NCI-H1105 treated with DMSO at 0.1 percent for 48 hours (cell line): Measurements from ENCODE around the gene CD300LG.
"Not testable (repeated sequence)": the region's sequence is repeated elsewhere in the genome, so short reads cannot be mapped to it uniquely, and the experiment has no call there.

Experiments
- DNase-seq: peaks from one replicate; lab custom pipeline; 2025; lab: John Stamatoyannopoulos, UW

Gene CD300LG

GRCh38 chr17:43879723-43880419, 32.9 kb downstream of the CD300LG start:
- DNase-seq, result no peak

DNA sequence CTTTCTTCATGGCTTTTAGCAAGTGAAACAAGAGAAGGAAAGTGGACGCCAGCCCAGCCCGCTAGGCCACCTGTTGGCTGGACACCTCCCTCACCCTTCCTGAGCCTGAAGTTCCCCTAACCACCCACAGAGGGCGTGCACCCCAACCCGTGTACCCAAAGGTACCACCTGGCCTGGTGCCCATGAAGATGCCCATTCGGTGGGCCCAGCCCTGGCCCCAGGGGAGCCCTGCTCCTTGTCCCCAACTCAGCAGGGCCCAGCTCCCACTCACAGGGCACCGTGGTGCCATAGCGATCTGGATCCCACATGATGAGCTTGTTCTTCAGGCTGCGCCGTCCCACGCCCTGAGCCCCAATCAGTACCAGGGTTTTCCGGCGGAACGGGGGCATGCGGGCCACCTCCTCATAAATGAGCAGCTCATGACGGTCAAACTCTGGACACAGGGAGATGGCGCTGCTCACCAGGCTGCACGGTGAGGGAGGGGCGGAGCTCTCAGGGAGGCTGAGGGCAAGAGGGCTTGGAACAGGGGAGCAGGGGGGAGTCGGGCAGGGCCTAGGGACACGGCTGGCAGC, 33.5 kb downstream of the CD300LG start:
- DNase-seq, result peak; percentile 4

DNA sequence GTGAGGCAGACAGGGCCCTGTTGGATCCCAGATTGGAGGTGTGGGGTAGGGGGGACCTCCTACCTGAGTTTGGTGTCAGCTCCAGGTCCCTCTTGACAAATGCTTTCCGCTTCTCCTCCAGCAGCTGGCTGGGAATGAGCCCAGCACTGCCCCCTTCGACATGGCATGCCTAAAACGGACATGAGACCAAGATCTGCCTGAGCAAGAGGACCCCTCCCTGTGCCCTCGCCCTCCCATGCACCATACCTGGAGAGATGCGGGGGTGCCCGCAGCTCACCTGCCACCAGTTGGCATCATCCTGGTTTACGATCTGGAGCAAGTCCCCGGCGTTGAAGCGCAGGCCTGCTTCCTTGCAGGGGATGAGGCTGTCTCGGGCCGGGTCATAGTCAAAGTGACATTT, 34.2 kb downstream of the CD300LG start:
- no peak for DNase-seq

DNA sequence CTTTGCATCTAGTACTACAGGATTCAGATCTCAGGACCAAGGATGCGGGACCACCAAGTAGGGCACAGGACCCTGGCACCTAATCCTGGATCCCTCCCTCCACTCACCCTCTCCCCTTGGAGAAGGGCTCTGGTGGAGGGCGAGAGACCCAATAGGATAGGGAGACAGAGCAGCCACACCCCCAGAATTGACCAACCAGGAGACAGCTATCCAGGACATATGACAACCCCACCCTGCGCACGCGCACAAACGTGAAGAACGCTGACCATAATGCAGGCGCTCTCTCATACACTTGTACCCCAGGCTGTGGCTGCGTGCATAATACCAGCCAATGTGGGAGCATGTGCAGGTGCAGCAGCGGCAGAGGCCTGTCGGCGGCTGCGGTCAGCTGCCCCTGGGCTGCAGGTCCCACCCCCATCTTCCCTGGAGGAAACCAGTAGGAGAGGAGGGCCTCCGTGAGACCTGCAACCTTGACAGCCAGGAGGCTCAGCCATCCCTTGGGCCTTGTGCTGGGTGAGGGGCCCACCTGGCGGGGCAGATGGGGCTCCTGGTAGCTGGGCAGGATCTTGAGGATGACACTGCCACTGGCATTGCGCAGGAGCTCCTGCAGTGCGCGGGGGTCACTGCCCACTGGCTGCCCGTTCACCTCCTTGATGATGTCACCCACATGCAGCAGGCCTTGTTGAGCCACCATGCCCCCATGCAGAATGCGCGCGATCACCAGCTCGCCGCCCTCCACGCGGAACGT, 35.0 kb downstream of the CD300LG start:
- DNase-seq, result no peak

- no peak for DNase-seq
Observed at GRCh38 chr17:43882761-43883415, 35.9 kb downstream of the CD300LG start.

GRCh38 chr17:43888548-43888947, 41.6 kb downstream of the CD300LG start:
- DNase-seq, result no peak

GRCh38 chr17:43890240-43890639, 43.3 kb downstream of the CD300LG start:
- no peak for DNase-seq

DNA sequence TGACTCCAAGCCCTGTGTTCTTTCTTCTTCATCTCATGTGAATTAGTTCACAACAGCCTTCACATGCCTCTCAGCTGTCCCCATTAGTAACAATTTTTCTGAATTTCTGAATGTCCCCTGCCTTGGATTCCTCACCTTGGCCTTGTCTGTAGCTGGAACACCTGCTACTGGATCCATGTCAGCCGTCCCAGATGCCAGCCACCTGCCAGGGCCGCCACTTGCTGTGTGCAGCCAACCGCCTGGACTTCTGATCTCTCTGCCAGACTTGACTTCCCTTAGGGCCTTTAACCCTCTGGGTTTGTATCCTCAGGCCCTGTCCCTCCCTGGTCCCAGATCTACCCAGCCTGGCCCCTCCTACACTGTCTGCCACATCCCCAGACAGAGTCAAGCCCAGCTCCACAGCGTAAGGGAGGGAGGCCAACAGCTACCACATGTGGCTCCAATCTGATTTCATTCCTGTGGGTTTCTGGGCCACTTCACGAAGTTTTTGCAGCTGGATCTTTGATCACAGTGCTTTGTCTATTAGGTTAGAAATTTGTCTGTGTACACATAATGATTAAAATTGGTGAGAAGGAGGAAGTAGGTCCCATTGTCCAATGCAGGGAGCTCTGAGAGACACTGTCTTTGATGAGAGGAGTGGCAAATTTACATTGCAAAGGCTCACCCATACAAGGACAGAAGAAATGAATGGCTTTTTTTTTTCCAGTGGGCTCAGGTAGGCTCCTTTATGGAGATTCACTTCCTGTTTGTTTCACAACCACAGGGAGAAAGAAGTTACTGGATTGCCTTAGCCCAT, 45.1 kb downstream of the CD300LG start:
- DNase-seq, result no peak

GRCh38 chr17:43892647-43892952, 45.6 kb downstream of the CD300LG start:
- DNase-seq, result no peak

GRCh38 chr17:43894494-43894893, 47.5 kb downstream of the CD300LG start:
- not testable (repeated sequence) for DNase-seq

DNA sequence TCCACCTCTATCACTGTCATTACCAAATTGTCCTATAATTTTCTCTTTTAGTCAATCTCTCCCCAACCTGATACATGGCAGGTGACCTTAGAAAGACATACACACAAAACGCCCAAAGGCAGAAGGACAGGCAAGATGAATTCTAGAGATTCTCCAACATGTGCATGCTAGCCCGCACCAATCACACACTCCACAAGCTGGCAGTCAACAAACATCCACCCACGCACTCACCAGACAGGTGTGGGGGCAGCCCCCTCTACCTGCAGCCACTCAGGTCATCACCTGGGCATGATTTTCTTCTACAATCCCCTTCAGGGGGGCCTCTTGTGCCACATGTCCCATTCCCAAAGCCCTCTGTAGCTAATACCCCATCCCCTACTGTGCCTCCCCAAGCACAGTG, 50.9 kb downstream of the CD300LG start:
- no peak for DNase-seq

DNA sequence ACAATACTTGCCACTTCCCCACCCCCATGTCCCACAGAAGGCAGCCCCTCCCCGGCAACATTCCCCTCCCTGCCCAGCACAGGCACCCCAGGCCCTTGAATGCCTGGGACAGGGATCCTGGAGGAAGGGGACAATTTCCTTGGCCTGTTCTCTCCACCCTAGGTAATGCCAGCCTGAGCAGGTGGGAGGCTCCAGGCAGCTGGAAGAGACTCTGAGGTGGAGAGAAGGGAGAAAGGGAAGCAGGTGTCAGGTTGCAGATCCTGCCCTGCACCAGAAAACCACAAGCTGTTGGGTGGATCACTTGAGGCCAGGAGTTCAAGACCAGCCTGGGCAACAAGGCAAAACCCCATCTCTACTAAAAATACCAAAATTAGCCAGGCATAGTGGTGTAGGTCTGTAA, 51.5 kb downstream of the CD300LG start:
- no peak for DNase-seq

GRCh38 chr17:43900183-43900857, 53.3 kb downstream of the CD300LG start:
- peak; percentile 79 for DNase-seq

DNA sequence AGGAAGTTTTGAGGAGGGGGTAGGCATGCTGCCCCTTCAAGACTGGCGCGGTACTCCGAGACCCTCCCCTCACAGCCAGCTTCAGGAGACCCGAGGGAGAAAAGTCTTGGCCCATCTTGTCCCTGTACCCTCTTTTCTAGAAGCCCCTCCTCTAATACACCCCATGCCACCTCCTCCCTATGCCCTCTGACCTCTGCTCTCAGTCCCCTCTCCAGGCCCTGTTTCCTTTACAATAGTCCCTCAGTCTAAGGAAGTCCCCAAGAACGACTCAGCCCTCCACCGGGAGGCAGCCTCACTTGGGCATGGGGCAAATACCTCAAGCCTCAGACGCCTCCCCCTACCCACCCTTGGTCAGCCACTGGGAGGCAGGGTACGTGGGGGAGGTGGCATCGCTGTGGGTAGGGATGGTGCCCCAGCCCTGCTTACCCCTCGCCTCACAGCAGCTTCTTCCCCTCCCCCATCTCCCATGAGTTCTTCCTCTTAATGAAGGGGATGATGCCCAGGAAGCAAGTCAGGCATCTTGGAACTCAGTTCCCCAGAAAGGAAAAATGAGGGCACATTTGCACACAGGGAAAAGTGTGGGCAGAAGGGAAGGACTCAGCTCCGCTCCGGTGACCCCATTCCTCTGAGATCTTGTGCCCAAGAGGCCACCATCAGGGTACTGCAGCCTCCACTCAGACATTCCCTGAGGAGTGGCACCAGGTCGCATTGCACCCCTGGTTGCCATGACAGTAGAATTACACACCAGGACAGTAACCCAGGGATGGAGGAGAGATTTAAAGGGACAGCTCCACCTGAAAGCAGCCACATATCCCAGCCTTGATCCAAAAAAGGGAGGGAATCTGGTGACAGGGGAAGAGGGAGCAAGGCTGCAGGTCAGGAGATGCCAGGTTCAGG, 54.1 kb downstream of the CD300LG start:
- DNase-seq, result no peak

GRCh38 chr17:43901861-43902589, 55.0 kb downstream of the CD300LG start:
- DNase-seq, result no peak

GRCh38 chr17:43905400-43905984, 58.5 kb downstream of the CD300LG start:
- DNase-seq, result peak; percentile 9

DNA sequence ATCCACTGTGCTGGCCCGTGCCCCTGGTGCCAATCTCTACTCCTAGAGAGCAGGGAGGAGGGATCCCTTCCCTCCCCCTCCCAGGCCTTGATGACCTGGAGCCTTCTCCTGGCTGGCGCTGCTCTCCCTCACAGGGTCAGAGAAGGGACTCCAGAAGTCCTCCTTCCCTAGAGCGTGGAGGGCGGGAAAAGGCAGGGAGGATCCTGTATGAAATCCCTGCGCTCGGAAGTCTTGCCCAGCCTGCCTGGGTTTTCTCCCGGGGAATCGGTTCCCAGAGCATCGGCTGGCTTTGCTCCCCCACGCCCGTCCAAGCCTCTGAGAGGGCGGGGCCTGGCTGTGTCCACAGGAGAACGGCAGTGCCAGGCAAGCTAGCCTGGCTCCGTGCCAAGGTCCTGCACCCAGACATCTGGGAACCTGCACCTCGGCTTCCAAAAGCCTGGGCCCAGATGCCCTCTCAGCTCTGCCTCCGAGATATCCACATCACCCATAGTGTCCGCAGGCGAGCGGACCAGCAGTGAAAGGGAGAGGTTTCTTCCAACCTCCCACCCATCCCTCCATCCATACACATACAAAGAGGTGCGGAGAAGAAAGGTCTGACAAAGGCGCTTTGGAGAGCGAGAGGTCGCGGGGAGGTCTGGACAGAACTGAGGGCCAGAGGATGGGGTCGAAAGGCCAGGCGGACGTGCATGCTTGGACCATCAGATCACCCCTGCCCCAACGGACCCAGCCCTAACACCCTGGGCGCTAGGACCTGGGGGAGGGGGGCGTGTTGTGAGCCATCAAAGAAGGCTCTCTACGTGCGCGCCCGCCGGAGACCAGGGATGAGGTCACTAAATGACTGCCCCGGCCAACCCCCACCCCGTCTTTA, 59.2 kb downstream of the CD300LG start:
- DNase-seq, result peak; percentile 47

DNA sequence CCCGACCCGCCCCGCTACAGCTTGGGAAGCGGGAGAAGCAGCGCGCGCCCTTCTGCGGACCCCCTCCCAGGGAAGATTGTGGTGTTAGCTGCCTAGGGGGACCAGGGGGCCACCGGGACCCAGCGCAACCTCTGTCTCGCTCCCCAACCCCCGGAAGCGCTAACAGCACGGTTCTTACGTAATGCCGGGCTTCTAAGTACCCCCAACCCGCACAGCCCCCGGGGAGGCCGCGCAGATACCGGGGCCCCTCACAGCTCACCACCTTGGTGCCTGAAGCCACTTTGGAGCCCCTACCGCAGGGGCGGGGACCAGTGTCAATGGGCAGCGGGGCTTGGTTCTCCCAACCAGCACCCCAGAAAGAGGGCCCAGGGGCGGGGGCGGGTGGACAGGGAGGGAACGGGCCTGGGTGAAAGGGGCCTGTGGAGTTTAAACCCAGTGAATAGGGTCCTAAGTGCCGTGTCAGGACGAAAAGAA, 60.0 kb downstream of the CD300LG start:
- DNase-seq, result no peak
